GM23248 (cell line): Measurements from ENCODE around the gene WDR55. TPM values are rescaled to one million over a fixed set of nuclear protein-coding genes. Genes with fewer than 3 reads are reported as not detected.
"Not testable (repeated sequence)": the region's sequence is repeated elsewhere in the genome, so short reads cannot be mapped to it uniquely, and the experiment has no call there.

Source experiments
- DNase-seq: peaks from one replicate; pipeline ENCODE4 v3.0.0-alpha.2; 2015
- H2AFZ ChIP-seq: fragments of 200-600 bp; sonication (generic); 2 replicates; pipeline ENCODE4 v1.6.1; 2016; ENCODE audit warnings: antibody characterized with exemption
- H3F3A ChIP-seq: fragments of 200-600 bp; sonication (generic); 2 replicates; pipeline ENCODE4 v1.6.1; 2016; ENCODE audit warnings: mild to moderate bottlenecking, antibody characterized with exemption, mixed run types; ENCODE audit not compliant: insufficient read depth
- H3K27ac ChIP-seq: fragments of 200-600 bp; sonication (generic); 2 replicates; pipeline ENCODE4 v1.5.1; 2016; ENCODE audit warnings: mild to moderate bottlenecking
- H3K27me3 ChIP-seq: fragments of 200-600 bp; sonication (generic); replicated peaks from 2 replicates; pipeline ENCODE4 v1.6.1; 2016; ENCODE audit warnings: mild to moderate bottlenecking; ENCODE audit not compliant: insufficient read depth
- H3K36me3 ChIP-seq: fragments of 200-600 bp; sonication (generic); 2 replicates; pipeline ENCODE4 v1.6.1; 2016; ENCODE audit warnings: low read depth, mild to moderate bottlenecking
- H3K4me1 ChIP-seq: fragments of 200-600 bp; sonication (generic); 2 replicates; pipeline ENCODE4 v1.6.1; 2016; ENCODE audit warnings: mild to moderate bottlenecking; ENCODE audit not compliant: insufficient read depth
- H3K4me2 ChIP-seq: fragments of 200-600 bp; sonication (generic); one replicate; pipeline ENCODE4 v1.6.1; 2016; ENCODE audit warnings: mild to moderate bottlenecking; ENCODE audit not compliant: unreplicated experiment
- H3K4me3 ChIP-seq: fragments of 200-600 bp; sonication (generic); 2 replicates; pipeline ENCODE4 v1.5.1; 2016; ENCODE audit warnings: mild to moderate bottlenecking
- H3K79me2 ChIP-seq: fragments of 200-600 bp; sonication (generic); 2 replicates; pipeline ENCODE4 v1.6.1; 2016; ENCODE audit warnings: mild to moderate bottlenecking; ENCODE audit not compliant: insufficient read depth
- H3K9ac ChIP-seq: fragments of 200-600 bp; sonication (generic); 2 replicates; pipeline ENCODE4 v1.6.1; 2016; ENCODE audit warnings: mild to moderate bottlenecking
- H3K9me2 ChIP-seq: fragments of 200-600 bp; sonication (generic); 2 replicates; pipeline ENCODE4 v1.6.1; 2016; ENCODE audit warnings: mixed run types, mild to moderate bottlenecking, moderate library complexity; ENCODE audit not compliant: insufficient read depth
- H3K9me3 ChIP-seq: fragments of 200-600 bp; sonication (generic); one replicate; pipeline ENCODE4 v1.6.1; 2017; ENCODE audit warnings: low read depth
- H4K20me1 ChIP-seq: fragments of 200-600 bp; sonication (generic); 2 replicates; pipeline ENCODE4 v1.6.0; 2016; ENCODE audit not compliant: insufficient read depth
- EZH2 ChIP-seq: fragments of 200-600 bp; sonication (generic); IDR thresholded peaks from 2 replicates; pipeline ENCODE4 v1.6.1; 2018; ENCODE audit warnings: antibody characterized with exemption, mild to moderate bottlenecking; ENCODE audit not compliant: insufficient read depth, poor library complexity, severe bottlenecking
- EZH2phosphoT487 ChIP-seq: fragments of 200-600 bp; sonication (generic); IDR thresholded peaks from 2 replicates; pipeline ENCODE4 v1.6.1; 2018; ENCODE audit warnings: antibody characterized with exemption, moderate library complexity, mild to moderate bottlenecking, low read depth; ENCODE audit not compliant: insufficient read depth
- WGBS, 2 experiments: methylation state at CpG; one replicate each; pipeline ENCODE4 v1.1.6; 2015 to 2017; ENCODE audit warnings: low lambda C conversion rate in 2 of 2, low coverage in 1 of 2; ENCODE audit errors: missing lambda C conversion rate in 2 of 2; 5-methylcytosine and 5-hydroxymethylcytosine counted together
- in situ Hi-C: fragments of 300-500 bp; cut with MboI; formaldehyde crosslinking; loops from 2 replicates; pipeline ENCODE4 v1.15.0; 2020
- polyA plus RNA-seq: library from polyadenylated mRNA; unstranded; fragments of >200 nt; fragmentation: Nextera tagmentation; extraction: Ambion mirVana; gene quantifications from 2 replicates; pipeline ENCODE4 v1.2.1, GENCODE V29; 2016
- total RNA-seq: library from RNA; depleted of rRNA; stranded (reverse); fragments of >200 nt; shearing (Covaris generic); gene quantifications from 2 replicates; pipeline ENCODE4 v1.2.3, GENCODE V29; 2014

WDR55 gene
- total and polyA plus RNA-seq, 2 experiments from 2014 or later: 17.7 to 19.6 TPM

GRCh38 chr5:140710899-140711552 is 46.3 kb downstream of the WDR55 start:
- WGBS, 2 experiments: 3 to 4% methylated on average over 26 to 27 of the region's 27 CpGs
- in situ Hi-C loops: no loop called here

DNA sequence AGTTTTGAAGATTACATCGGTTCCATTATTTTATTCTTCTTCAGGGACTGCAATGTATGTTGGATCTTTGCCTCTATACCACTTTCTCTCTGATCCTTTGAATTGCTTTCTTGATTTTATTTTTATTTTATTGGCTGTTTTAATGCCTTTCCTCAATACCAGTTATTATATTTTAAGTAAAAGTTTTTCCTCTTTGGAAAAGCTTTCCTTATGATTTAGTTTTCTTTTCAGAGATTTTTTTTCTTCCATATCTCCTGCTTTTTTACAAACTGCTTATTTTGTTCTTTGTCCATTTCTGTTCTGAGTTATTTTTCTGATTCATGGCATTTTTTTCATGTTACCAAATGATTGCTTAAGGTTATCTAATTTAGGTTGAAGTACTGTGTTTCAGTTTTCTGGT is 47.1 kb downstream of the WDR55 start:
- Histone ChIP-seq H2AFZ (no peak overlapping the region), H3K27ac (no peak overlapping the region), H3K79me2 (no peaks in the 10 kb centered on the region), H3K4me1 (no peaks in the 10 kb centered on the region), H3K9me3 (no peaks in the 10 kb centered on the region), H3K9me2 (no peaks in the 10 kb centered on the region), H3K27me3 (no peaks in the 10 kb centered on the region), H3K4me3 (no peak overlapping the region; the same call in 1 of the 2 replicates), H3K9ac (no peak overlapping the region), H3K4me2 (no peak overlapping the region), H3K36me3 (0 out of 2 replicates have a peak, but pooled peaks cover 5% of the 10 kb centered on the region), H4K20me1 (no peaks in the 10 kb centered on the region), H3F3A (peaks cover 24% of the 10 kb centered on the region)
- TF ChIP-seq EZH2 (no peak), EZH2phosphoT487 (no peak)
- no peak for DNase-seq
- in situ Hi-C loops: no loop called here
- WGBS, 2 experiments: 100% methylated on average over 1 of the region's 1 CpG

More at GRCh38 chr5:140710899-140711552, 46.3 kb downstream of the WDR55 start:
- no peaks in the 10 kb centered on the region for H3K79me2 ChIP-seq
- H3K4me2 ChIP-seq: peak overlapping the region; percentile 95
- H3K9me2 ChIP-seq: no peaks in the 10 kb centered on the region
- TF ChIP-seq EZH2 (no peak), EZH2phosphoT487 (no peak)
- H3F3A ChIP-seq: peaks cover 24% of the 10 kb centered on the region
- peak overlapping the region; percentile 85 for H3K27ac ChIP-seq
- H4K20me1 ChIP-seq: no peaks in the 10 kb centered on the region
- no peaks in the 10 kb centered on the region for H3K27me3 ChIP-seq
- DNase-seq: peak; percentile 98
- H3K36me3 ChIP-seq: peaks cover 10% of the 10 kb centered on the region; the same call in 1 of the 2 replicates
- no peaks in the 10 kb centered on the region for H3K9me3 ChIP-seq
- no peaks in the 10 kb centered on the region for H3K4me1 ChIP-seq
- H3K9ac ChIP-seq: peak overlapping the region; percentile 78
- H2AFZ ChIP-seq: peak overlapping the region; percentile 95
- peak overlapping the region; percentile 88 for H3K4me3 ChIP-seq

DNA sequence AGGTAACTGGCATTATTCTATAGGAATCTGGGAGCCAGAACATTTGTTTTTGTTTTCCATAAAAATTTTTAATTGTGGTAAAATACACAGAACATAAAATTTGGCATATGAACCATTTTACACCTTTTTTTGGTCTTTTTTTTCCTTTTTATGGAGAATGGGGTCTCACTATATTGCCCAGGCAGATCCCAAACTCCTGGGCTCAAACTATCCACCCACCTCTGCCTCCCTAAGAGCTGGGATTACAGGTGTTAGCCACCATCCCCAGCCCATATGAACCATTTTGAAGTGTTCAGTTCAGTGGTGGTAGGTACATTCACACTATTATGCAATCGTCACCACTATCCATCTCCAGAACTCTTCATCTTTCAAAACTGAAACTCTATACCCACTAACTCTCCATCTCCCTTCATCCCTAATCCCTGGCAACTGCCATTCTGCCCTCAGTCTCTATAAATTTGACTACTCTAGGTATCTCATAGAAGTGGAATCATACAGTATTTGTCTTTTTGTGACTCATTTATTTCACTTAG is 48.9 kb downstream of the WDR55 start:
- Histone ChIP-seq H3K36me3 (no peaks in the 10 kb centered on the region), H3K4me1 (peaks cover 3% of the 10 kb centered on the region; the same call in 1 of the 2 replicates), H3K79me2 (no peaks in the 10 kb centered on the region), H3K9ac (no peak overlapping the region), H3K4me3 (no peak overlapping the region), H3K4me2 (no peak overlapping the region), H2AFZ (no peak overlapping the region), H3K9me2 (no peaks in the 10 kb centered on the region), H3K27ac (no peak overlapping the region), H4K20me1 (no peaks in the 10 kb centered on the region), H3F3A (peaks cover 24% of the 10 kb centered on the region), H3K9me3 (no peaks in the 10 kb centered on the region), H3K27me3 (no peaks in the 10 kb centered on the region)
- 80 to 85% methylated on average over 1 of the region's 1 CpG for WGBS, 2 experiments
- DNase-seq: no peak
- TF ChIP-seq EZH2: no peak
- no peak for TF ChIP-seq EZH2phosphoT487
- in situ Hi-C loops: no loop called here

DNA sequence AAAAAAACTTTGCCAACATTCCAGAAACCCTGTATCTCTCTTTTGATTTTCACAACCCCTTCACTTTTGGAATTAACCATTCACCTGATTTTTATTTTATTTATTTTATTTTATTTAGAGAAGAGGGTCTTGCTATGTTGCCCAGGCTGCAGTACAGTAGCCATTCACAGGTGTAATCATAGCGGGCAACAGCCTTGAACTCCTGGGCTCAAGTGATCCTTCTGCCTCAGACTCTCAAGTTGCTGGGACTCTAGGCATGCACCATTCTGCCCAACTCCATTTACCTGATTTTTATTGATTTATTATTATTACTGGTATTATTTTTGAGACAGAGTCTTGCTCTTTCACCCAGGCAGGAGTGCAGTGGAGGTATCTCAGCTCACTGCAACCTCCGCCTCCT is 51.5 kb downstream of the WDR55 start:
- H3K9ac ChIP-seq, H3K4me3 ChIP-seq, H3K27ac ChIP-seq, H4K20me1 ChIP-seq, H3K9me2 ChIP-seq, H3K9me3 ChIP-seq, H3K27me3 ChIP-seq, H2AFZ ChIP-seq, H3K4me1 ChIP-seq, DNase-seq, H3K36me3 ChIP-seq, H3K79me2 ChIP-seq, H3K4me2 ChIP-seq, in situ Hi-C loops: not testable (repeated sequence)
- peaks cover 20% of the 10 kb centered on the region for H3F3A ChIP-seq
- 94 to 96% methylated on average over 2 of the region's 2 CpGs for WGBS, 2 experiments
